ENCODE results near the gene PPP1R8. TPM values are rescaled to one million over a fixed set of nuclear protein-coding genes. Genes with fewer than 3 reads are reported as not detected.

PPP1R8 gene
- total and polyA plus RNA-seq, 9 of the 15 experiments (the other 6 are each of a cell fraction or from before 2014, with no cell fraction given), result 16.2 to 107 (median 75.3) TPM

DNA sequence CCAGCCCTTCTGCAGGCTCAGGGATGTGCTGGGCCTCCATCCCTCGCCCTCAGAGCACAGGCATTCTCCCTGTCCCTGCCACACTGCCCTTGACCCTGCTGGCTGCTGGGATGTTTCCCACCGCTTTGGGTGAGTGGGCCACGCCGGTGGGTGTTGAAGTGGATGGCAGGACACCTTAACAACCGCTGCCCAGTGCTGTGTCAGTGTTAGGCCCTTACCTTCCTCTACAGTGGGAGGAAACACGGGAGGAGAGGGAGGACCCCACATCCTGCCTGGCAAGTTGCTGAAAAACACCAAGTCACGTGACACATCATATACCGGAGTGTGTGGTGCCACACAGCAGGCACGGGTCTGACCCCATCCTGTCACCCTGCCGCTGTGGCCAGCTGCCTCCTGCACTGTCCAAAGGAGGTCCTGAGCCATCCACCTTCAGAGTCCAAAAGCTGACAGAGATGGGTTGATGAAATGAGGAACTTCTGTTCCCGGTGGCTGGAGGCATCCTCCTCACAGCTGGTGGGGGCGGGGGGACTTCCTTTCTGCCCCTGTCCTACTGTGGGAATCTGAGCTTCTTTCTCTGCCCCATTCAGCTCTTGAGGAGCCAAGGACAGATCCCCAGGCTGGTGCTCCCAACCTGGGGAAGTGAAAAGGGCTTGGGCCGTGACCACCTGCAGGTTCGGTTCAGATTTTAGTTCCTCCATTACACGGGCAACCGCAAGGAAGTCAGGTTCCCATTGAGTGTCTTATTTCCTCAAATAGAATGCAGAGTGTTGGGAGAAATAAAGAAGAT, 38.5 kb downstream of the PPP1R8 start (continued):
- TF ChIP-seq POLR3A (IDR thresholded peaks at IDR 0.05; ENCODE audit: borderline replicate concordance, extremely low read depth, insufficient read depth, insufficient read length) (no peak), SMARCC2 (IDR thresholded peaks at IDR 0.05; ENCODE audit: low read depth) (no peak), ZFPM2 (CRISPR knock-in tag; IDR thresholded peaks at IDR 0.05) (no peak), ZNF766 (CRISPR knock-in tag; conservative IDR thresholded peaks at IDR 0.05) (0 out of 2 replicates have a peak, but pooled peaks have one; percentile 38), DPF2 (IDR thresholded peaks at IDR 0.05) (no peak), MBD2 (IDR thresholded peaks at IDR 0.05; ENCODE audit: borderline replicate concordance, low read depth) (no peak), HNRNPH1 (optimal IDR thresholded peaks at IDR 0.05; ENCODE audit: low read depth, low read length) (no peak), TARDBP (IDR thresholded peaks at IDR 0.05) (no peak), CBX1 (IDR thresholded peaks at IDR 0.05; ENCODE audit: low read depth) (no peak), ILF3 (IDR thresholded peaks at IDR 0.05; ENCODE audit: borderline replicate concordance) (no peak), ZNF609 (CRISPR knock-in tag; IDR thresholded peaks at IDR 0.05; ENCODE audit: borderline replicate concordance) (no peak), KLF1 (tag; IDR thresholded peaks at IDR 0.05) (no peak), POLR2A (conservative IDR thresholded peaks at IDR 0.05) (no peak), LCOR (CRISPR knock-in tag; IDR thresholded peaks at IDR 0.05) (no peak), NUFIP1 (IDR thresholded peaks at IDR 0.05; ENCODE audit: partially characterized antibody) (no peak), DACH1 (IDR thresholded peaks at IDR 0.05; ENCODE audit: partially characterized antibody) (no peak), NR3C1 (CRISPR knock-in tag; IDR thresholded peaks at IDR 0.05) (no peak), YBX1 (IDR thresholded peaks at IDR 0.05) (no peak), ZNF347 (CRISPR knock-in tag; IDR thresholded peaks at IDR 0.05; ENCODE audit: low read depth) (no peak), NR2C1 (IDR thresholded peaks at IDR 0.05) (no peak), NR2C1 (tag; IDR thresholded peaks at IDR 0.05) (no peak), ATF7 (IDR thresholded peaks at IDR 0.05) (no peak), ZNF324 (CRISPR knock-in tag; IDR thresholded peaks at IDR 0.05) (no peak), ZNF212 (CRISPR knock-in tag; IDR thresholded peaks at IDR 0.05) (no peak)
- TF ChIP-seq, protein P1, sequence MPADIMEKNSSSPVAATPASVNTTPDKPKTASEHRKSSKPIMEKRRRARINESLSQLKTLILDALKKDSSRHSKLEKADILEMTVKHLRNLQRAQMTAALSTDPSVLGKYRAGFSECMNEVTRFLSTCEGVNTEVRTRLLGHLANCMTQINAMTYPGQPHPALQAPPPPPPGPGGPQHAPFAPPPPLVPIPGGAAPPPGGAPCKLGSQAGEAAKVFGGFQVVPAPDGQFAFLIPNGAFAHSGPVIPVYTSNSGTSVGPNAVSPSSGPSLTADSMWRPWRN (IDR thresholded peaks at IDR 0.05; ENCODE audit: low read depth), result no peak
- TF ChIP-seq, protein P2, sequence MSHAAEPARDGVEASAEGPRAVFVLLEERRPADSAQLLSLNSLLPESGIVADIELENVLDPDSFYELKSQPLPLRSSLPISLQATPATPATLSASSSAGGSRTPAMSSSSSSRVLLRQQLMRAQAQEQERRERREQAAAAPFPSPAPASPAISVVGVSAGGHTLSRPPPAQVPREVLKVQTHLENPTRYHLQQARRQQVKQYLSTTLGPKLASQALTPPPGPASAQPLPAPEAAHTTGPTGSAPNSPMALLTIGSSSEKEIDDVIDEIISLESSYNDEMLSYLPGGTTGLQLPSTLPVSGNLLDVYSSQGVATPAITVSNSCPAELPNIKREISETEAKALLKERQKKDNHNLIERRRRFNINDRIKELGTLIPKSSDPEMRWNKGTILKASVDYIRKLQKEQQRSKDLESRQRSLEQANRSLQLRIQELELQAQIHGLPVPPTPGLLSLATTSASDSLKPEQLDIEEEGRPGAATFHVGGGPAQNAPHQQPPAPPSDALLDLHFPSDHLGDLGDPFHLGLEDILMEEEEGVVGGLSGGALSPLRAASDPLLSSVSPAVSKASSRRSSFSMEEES (CRISPR knock-in tag; IDR thresholded peaks at IDR 0.05), result peak; percentile 98

Data from K562 (cell line).